Neural progenitor cell (in vitro differentiated cells): ENCODE measurements around the gene ANO2. TPM values are rescaled to one million over a fixed set of nuclear protein-coding genes. Genes with fewer than 3 reads are reported as not detected.

ENCODE experiments used
- DNase-seq: peaks from one replicate; pipeline ENCODE4 v3.0.0-alpha.2; 2016; ENCODE audit warnings: low spot score
- H2AFZ ChIP-seq: fragments of 200-600 bp; sonication (generic); replicated peaks from 2 replicates; pipeline ENCODE4 v1.6.1; 2016; ENCODE audit warnings: antibody characterized with exemption
- H3F3A ChIP-seq: fragments of 200-600 bp; sonication (generic); 2 replicates; pipeline ENCODE4 v1.6.1; 2016; ENCODE audit warnings: antibody characterized with exemption, low read depth
- H3K27ac ChIP-seq: fragments of 200-600 bp; sonication (generic); 2 replicates; pipeline ENCODE4 v1.5.1; 2016; ENCODE audit warnings: mild to moderate bottlenecking
- H3K27me3 ChIP-seq: fragments of 200-600 bp; sonication (generic); 2 replicates; pipeline ENCODE4 v1.6.1; 2016; ENCODE audit warnings: mild to moderate bottlenecking, moderate library complexity
- H3K36me3 ChIP-seq: fragments of 200-600 bp; sonication (generic); 2 replicates; pipeline ENCODE4 v1.5.1; 2016
- H3K4me1 ChIP-seq: fragments of 200-600 bp; sonication (generic); 2 replicates; pipeline ENCODE4 v1.6.1; 2016; ENCODE audit warnings: mixed run types
- H3K4me2 ChIP-seq: fragments of 200-600 bp; sonication (generic); 2 replicates; pipeline ENCODE4 v1.6.1; 2016
- H3K4me3 ChIP-seq: fragments of 200-600 bp; sonication (generic); 2 replicates; pipeline ENCODE4 v1.5.1; 2016
- H3K79me2 ChIP-seq: fragments of 200-600 bp; sonication (generic); 2 replicates; pipeline ENCODE4 v1.6.1; 2016; ENCODE audit warnings: low read depth
- H3K9ac ChIP-seq: fragments of 200-600 bp; sonication (generic); 2 replicates; pipeline ENCODE4 v1.6.1; 2016
- H3K9me3 ChIP-seq: fragments of 200-600 bp; sonication (generic); 2 replicates; pipeline ENCODE4 v1.5.1; 2016; ENCODE audit warnings: low read depth
- H4K20me1 ChIP-seq: fragments of 200-600 bp; sonication (generic); 2 replicates; pipeline ENCODE4 v1.6.1; 2016; ENCODE audit warnings: low read depth
- H3K27ac Mint-ChIP-seq: 3 replicates; pipeline ENCODE4 v1.8.0; 2021; ENCODE audit warnings: mixed read lengths
- H3K27me3 Mint-ChIP-seq: 2 replicates; pipeline ENCODE4 v1.8.0; 2022; ENCODE audit warnings: low read depth, mild to moderate bottlenecking, inconsistent platforms, moderate library complexity, mixed read lengths; ENCODE audit not compliant: insufficient read depth
- H3K36me3 Mint-ChIP-seq: 3 replicates; pipeline ENCODE4 v1.8.0; 2021; ENCODE audit warnings: mixed read lengths
- H3K4me1 Mint-ChIP-seq: 3 replicates; pipeline ENCODE4 v1.8.0; 2021; ENCODE audit warnings: mixed read lengths
- H3K4me3 Mint-ChIP-seq: 3 replicates; pipeline ENCODE4 v1.8.0; 2021; ENCODE audit warnings: mild to moderate bottlenecking, moderate library complexity, mixed read lengths
- H3K9me3 Mint-ChIP-seq: 3 replicates; pipeline ENCODE4 v1.8.0; 2020; ENCODE audit warnings: mixed read lengths
- CTCF ChIP-seq: fragments of 200-600 bp; sonication (generic); IDR thresholded peaks from 2 replicates; pipeline ENCODE4 v1.5.1; 2017; ENCODE audit warnings: antibody characterized with exemption, mild to moderate bottlenecking
- EZH2 ChIP-seq: fragments of 200-600 bp; sonication (generic); IDR thresholded peaks from 2 replicates; pipeline ENCODE4 v1.6.1; 2017; ENCODE audit warnings: antibody characterized with exemption, mild to moderate bottlenecking, moderate library complexity
- EZH2phosphoT487 ChIP-seq: fragments of 200-600 bp; sonication (generic); IDR thresholded peaks from 2 replicates; pipeline ENCODE4 v1.6.1; 2017; ENCODE audit warnings: antibody characterized with exemption
- total RNA-seq: library from RNA; depleted of rRNA; stranded (reverse); fragments of >200 nt; gene quantifications from 2 replicates; pipeline ENCODE4 v1.2.3, GENCODE V29; 2015; ENCODE audit warnings: low replicate concordance

The ANO2 gene
- total RNA-seq, 1 donor from 2014 or later = 4.8 TPM

GRCh38 chr12:5691943-5692342, 253.1 kb downstream of the ANO2 start:
- Mint-ChIP-seq H3K9me3 (peaks cover 11% of the 10 kb centered on the region), H3K4me1 (peaks cover 16% of the 10 kb centered on the region), H3K4me3 (no peak overlapping the region), H3K27ac (no peak overlapping the region), H3K36me3 (no peaks in the 10 kb centered on the region), H3K27me3 (peaks cover 5% of the 10 kb centered on the region)
- H3K79me2 ChIP-seq = no peaks in the 10 kb centered on the region
- H3K4me3 ChIP-seq = no peak overlapping the region
- TF ChIP-seq EZH2 (no peak), EZH2phosphoT487 (no peak), CTCF (no peak)
- H2AFZ ChIP-seq = no peak overlapping the region
- H3K4me1 ChIP-seq = peaks cover 8% of the 10 kb centered on the region
- no peak overlapping the region for H3K9ac ChIP-seq
- H3K36me3 ChIP-seq = no peaks in the 10 kb centered on the region
- no peak overlapping the region for H3K27ac ChIP-seq
- H4K20me1 ChIP-seq = no peaks in the 10 kb centered on the region
- no peaks in the 10 kb centered on the region for H3K27me3 ChIP-seq
- H3F3A ChIP-seq = peaks cover 8% of the 10 kb centered on the region
- DNase-seq = no peak
- no peak overlapping the region for H3K4me2 ChIP-seq
- H3K9me3 ChIP-seq = peaks cover 6% of the 10 kb centered on the region

- Mint-ChIP-seq H3K27me3 (peaks cover 5% of the 10 kb centered on the region), H3K4me3 (no peak overlapping the region), H3K27ac (no peak overlapping the region), H3K4me1 (peaks cover 16% of the 10 kb centered on the region), H3K36me3 (no peaks in the 10 kb centered on the region), H3K9me3 (peaks cover 4% of the 10 kb centered on the region)
- no peak overlapping the region for H3K4me3 ChIP-seq
- H3K9me3 ChIP-seq = no peaks in the 10 kb centered on the region
- no peak overlapping the region for H2AFZ ChIP-seq
- no peaks in the 10 kb centered on the region for H4K20me1 ChIP-seq
- H3K9ac ChIP-seq = no peak overlapping the region
- no peak overlapping the region for H3K27ac ChIP-seq
- H3K27me3 ChIP-seq = no peaks in the 10 kb centered on the region
- no peak for DNase-seq
- peaks cover 8% of the 10 kb centered on the region for H3K4me1 ChIP-seq
- no peaks in the 10 kb centered on the region for H3K36me3 ChIP-seq
- TF ChIP-seq CTCF = no peak
- no peak for TF ChIP-seq EZH2
- TF ChIP-seq EZH2phosphoT487 = no peak
- no peak overlapping the region for H3K4me2 ChIP-seq
- H3K79me2 ChIP-seq = no peaks in the 10 kb centered on the region
- H3F3A ChIP-seq = peaks cover 8% of the 10 kb centered on the region
Measured at GRCh38 chr12:5690240-5690639, 254.8 kb downstream of the ANO2 start.

- Histone ChIP-seq H3K4me2 (no peak overlapping the region), H3K79me2 (no peaks in the 10 kb centered on the region), H4K20me1 (no peaks in the 10 kb centered on the region), H3K4me1 (peaks cover 8% of the 10 kb centered on the region), H3K36me3 (no peaks in the 10 kb centered on the region), H3K27me3 (no peaks in the 10 kb centered on the region), H2AFZ (no peak overlapping the region), H3K9ac (no peak overlapping the region), H3K9me3 (no peaks in the 10 kb centered on the region), H3K4me3 (no peak overlapping the region), H3F3A (peaks cover 8% of the 10 kb centered on the region), H3K27ac (no peak overlapping the region)
- no peak overlapping the region for H3K27ac Mint-ChIP-seq
- DNase-seq = no peak
- no peaks in the 10 kb centered on the region for H3K36me3 Mint-ChIP-seq
- TF ChIP-seq CTCF (no peak), EZH2phosphoT487 (no peak), EZH2 (no peak)
- H3K9me3 Mint-ChIP-seq = peaks cover 4% of the 10 kb centered on the region
- no peak overlapping the region for H3K4me3 Mint-ChIP-seq
- H3K4me1 Mint-ChIP-seq = peaks cover 16% of the 10 kb centered on the region
- peaks cover 5% of the 10 kb centered on the region for H3K27me3 Mint-ChIP-seq
Measured at GRCh38 chr12:5689773-5690172, 255.3 kb downstream of the ANO2 start.
